Activated CD4-positive, alpha-beta T cell treated with anti-CD3 and anti-CD28 coated beads, Interleukin-2, Interleukin-4, amounts not matched to agents 100 ng/mL and 50 ng/mL, durations not matched to agents 16 hours and 8 hours (primary cell): ENCODE measurements around the gene LHX1.

Source experiments
- DNase-seq: peaks from one replicate; pipeline ENCODE4 v3.0.0-alpha.2; 2020; ENCODE audit warnings: low spot score

The LHX1 gene

DNA sequence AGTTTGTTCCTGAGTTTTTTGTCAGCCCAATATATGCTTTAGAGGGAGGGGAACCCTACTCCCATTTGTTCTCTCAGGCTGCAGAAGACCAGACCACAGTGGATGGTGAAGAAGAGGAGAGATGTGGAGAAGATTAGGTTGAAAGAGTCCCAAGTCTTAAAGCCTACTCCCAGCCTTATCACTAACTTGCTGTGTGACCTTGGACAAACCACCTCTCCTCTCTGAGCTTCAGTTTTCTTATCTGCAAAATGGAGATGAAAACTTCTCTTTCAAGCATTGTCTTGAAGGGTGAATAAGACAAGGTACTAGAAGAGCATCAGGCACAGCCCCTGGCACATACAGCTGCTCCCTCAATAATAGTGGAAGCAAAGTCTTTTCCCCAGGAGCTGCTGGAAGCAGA, 15.1 kb upstream of the LHX1 start:
- DNase-seq: no peak

DNA sequence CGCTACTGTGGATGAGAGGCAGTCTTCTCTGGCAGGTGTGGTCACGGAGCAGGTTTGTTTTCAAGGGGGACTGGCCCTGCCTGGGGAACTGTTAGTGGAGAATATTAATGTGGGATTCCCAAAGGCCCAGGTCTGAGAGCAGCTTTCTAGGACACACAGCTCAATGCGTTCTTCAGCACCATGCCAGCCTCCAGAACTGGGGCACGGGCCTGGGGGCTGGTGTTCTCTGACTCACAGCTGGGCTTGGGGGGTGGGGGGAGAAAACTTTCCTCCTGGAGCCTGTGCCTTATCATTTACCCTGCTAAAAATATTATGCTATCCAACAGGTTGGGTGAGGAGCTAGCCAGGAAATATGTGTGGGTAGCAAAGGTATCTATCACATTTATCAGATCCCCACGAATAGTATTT, 13.5 kb upstream of the LHX1 start:
- no peak for DNase-seq

DNA sequence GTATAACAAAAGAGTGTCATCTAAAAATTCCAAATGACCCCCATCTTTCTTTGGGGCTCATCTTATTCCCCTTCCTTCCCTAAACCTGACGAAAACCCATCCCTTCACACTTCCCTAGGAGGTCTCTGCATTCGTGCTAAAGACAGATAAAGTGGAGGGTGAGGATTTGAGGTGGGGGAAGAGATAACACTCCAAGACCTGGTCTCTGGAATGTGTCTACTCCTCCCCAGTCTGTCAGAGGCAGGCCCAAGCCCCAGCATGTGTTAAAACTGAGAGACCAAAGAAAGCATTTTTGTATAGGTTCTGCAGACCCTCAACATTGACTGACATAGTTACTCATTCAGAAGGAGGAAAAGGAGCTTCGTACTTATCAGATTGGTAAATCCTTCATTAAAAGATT, 11.0 kb upstream of the LHX1 start:
- no peak for DNase-seq

DNA sequence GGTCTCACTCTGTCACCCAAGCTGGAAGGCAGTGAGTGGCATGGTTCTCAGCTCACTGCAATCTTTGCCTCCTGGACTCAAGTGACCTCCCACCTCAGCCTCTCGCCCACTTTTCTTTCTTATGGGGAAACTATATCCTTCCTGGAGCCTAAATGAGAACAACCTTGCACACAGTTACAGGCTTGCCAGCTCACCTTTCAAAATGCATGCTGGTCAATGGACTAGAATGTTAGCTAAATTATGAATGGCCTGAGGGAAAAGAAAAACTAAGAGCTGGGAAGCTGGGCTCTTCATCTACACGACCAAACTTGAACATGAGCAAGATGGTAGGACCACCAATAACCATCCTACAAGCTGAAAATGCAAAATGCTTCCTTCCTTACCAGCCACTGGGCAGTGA, 10.6 kb upstream of the LHX1 start:
- DNase-seq: no peak

DNA sequence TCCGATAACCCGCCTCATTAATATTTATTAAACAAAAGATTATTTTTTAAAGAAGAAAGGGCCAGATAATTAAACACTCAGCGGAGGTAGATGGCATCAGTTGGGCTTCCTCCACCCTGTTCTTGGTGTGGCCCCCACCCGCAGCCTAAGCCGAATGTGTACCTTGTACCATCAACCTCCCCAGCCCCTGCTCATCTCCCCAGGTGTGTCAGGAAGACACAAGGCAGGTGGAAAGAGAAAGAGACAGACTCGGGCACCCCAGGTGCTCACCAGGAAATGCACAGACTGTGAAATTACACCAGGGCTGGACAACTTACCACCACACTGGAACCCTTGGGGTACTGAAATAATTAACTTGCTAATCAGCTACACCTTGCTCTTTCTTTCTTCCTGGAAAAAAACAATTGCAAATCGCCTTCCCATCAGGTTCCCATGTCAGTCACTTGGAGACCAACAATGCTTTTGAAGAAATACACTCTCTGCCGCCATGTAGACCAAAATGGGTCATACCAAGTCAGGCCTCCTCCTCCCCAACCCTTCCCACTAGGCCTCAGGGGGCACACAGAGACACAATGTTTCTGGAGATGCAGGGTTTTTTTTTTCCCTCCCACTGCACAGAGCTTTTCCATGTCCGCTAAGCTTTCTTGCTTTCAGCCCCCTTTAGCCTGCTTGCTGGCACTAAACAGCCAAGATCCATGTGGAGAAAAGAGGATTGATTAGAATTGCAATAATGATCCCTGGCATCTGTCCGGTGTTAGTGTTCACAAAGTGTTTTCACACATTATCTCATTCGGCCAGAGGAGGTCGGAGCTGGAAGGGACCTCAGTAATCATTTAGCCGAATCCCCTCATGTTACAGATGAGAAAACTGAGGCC, 8.6 kb upstream of the LHX1 start:
- no peak for DNase-seq

DNA sequence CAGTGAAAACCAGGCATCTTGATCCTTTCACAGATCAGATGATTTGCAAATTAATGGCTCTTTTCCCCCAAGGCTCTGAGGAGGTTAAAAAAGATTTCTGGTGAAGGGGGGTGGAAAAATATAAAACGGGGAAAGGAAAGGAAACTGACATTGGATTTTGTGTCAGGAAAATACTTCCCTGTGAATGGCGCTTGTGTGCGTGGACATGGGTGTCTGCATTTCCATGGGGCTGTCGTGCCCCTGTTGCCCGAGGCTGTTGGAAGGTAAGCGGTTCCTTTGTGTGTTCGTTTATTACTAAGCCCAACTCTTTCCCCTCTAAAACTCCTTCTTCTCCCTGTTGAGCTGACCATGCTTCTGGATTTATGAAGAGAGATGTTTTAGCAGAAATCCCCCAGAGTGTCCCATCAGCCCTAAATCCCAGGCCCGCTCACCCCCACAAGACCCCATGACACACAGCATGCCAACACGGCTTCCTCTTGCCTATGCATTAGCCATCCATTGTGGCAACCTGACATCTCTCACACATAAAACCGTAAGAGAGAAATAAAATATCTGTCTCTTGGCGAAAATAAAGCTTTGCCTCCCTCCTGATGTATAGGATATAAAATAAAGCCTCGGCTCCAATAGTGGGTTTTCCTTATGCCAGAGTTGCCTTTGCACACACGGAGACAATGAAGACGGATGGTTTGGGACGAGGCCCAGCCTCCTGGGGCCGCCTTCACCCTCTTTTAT, 7.3 kb upstream of the LHX1 start:
- no peak for DNase-seq

DNA sequence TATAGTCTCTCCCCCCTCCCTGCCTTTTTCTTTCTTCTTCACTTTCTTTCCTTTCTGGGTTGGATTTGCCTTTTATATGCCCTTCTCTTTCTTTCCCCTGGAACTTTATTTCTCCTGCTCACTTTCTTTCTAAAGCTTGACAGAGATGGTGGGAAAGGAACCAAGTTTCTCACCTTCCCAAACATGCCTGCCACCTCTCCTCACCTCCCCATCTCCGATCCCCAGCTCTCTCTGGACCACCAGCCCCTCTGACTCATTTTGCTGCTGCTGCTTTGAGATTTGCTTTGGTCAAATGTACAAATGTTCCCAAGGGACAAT, 6.7 kb upstream of the LHX1 start:
- DNase-seq: no peak

DNA sequence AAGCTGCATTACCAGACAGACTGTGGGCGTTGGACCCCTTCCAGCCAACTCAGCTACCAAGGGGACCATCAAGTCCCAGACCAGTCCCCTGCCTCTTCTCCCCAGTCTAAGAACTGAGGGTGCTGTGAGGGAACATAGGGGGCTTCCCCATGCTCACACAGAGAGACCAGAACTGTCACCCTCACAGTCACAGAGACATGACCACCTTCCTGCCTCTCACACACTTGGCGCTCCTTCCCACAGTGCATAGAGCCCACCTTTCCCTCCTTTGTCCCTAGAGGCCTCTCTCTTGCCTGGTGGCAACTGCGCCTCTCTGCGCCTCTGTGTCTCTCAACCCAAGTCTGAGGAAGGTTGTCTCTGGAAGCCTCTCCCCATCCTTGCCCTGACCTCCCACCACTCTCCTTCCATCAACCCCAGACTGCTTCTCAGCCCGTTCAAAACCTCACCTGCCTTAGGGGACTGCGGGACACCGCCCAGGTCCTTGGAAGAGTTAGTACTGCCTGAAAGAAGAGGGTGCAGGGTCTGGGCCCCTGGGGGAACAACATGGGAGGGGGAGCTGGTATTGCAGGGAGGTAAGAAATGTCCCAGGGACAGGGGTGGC, 6.1 kb upstream of the LHX1 start:
- DNase-seq: no peak

DNA sequence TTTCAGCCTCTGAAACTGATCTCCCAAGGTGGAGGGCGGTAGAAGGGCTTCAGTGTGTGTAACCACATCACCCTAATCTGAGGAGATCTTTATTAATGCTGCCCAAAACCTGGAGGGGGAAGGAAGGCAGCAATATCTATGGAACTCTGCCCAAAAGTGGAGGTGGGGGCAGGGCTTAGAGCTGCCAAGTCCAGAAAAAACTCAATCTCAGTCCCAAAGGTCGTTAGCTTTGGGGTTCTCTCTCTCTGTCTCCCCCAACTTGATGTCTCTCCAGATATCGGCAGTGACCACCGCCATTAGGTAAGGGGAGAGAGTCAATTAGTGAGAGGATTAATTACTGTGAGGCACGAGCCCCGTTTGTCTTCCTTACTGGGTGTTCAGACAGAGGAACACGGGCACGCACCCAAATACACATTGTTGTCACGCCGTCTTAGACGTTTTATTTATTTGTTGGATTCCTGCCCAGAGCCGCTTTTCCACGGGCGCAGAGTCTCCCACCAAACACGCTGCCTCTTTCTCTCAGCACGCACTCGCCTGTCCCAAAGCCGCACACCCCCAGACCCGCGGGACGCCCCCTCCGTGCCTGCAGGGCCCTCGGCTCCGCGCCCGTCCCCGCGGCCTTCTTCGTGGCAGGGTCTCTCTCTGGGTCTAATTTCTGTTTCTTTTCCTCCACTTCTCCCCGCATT, 5.4 kb upstream of the LHX1 start:
- no peak for DNase-seq

DNA sequence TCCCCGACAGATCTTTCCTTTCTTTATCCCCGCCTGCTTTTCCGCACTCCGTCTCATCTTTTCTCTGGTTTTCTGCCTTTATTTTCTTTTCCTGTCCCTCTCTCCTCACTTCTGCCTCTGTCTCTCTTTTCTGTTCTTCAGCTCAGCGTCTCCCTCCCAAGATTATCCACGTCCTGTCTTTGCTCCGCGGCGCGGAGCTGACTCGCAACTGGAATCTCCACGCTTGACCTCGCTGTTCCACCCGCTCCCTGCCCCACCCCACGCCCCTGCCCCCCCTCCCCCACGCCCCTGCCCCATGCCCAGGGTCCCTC, 4.9 kb upstream of the LHX1 start:
- DNase-seq: no peak

DNA sequence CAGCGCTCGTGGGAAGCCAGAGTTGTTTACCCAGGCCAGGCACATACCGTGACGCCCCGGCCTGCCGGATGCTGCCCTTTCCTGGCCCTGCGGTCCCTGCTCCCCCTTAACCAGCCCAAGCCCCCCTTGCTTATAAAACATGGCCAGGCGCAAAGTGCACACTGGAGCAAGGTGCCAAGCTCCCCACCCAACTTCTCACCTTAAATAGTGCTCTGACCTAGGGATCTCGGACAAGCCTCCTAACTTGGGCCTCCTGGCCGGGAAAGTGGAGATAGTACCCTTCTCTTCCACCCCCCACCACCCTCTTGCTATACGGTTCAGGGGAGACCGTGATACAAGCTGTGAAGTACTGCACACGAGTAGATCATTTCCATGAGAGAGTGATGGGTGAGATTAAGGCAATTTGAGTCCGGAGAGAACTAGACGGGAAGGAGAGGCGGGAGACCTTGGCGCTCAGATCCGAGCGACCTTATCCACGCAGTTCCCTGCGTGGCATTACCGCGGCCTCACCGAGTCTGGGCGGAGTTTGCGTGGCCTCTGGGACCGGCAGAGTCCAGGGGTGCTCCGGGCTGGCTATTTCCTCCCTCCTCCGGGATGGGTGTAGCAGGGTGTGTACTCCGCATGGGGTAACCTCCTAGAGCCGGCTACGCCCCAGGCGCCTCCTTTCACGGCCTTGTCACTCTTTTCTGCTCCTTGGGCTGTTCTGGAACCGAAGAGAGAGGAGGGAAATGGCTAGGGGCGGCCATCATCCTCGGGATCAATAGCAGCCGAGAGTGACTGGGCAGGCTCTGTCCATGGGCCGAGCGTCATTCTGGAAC, 4.4 kb upstream of the LHX1 start:
- DNase-seq: no peak

DNA sequence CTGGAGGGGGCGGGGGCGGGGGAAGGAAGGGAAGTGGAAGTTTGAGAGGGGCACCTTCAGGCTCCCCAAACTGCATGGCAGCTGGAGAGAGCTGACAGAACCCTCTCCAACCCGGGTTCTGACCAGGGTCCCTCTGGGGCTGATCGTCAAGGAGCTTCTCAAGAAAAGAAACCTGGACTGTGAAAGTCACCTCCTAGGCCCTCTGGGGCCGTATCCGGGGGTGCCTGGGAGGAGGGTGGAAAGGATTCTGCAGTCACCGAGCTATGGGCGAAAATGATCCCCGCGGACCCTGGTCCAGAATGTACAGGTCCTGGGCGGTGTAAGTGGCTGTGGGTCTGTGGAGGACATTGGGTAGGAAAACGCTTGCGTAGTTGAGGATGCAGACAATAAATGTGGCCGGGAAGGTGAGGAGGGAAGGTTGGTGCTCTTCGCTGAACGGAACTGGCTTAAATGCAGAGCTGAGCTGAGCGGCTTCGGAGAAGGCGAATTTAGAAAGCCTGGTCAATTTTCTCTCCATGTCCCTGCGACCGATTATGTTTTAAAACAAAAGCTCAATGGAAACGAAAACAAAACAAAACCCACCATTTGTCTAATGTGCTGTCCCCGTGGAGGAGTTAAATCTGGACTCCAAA, 3.6 kb upstream of the LHX1 start:
- DNase-seq: no peak

DNA sequence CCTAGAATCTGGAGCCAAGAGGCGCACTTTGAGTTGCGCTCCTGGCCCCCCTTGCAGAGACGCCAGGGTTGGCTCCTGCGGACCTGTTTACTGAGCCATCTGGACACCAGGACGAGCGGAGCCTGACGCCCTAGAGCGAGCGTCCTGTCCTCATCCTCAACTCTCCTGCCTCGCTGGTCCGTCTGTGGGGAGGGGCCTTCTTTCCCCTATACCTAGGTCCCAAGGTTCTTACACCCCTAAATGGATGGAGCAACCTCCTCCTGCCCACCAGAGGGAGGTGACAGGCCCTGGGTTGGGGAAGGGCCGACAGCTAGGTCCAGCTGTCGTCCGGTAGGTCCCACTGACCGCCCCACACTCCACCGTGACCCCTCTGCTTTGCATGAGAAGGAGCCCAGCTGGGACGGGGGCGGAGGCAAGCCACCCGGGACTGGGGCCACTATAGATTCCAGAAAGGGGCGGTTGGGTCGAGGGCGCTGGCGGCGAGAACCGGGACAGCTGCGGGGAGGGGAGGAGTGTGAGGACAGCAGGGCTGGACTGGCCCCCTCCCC, 3.1 kb upstream of the LHX1 start:
- no peak for DNase-seq

DNA sequence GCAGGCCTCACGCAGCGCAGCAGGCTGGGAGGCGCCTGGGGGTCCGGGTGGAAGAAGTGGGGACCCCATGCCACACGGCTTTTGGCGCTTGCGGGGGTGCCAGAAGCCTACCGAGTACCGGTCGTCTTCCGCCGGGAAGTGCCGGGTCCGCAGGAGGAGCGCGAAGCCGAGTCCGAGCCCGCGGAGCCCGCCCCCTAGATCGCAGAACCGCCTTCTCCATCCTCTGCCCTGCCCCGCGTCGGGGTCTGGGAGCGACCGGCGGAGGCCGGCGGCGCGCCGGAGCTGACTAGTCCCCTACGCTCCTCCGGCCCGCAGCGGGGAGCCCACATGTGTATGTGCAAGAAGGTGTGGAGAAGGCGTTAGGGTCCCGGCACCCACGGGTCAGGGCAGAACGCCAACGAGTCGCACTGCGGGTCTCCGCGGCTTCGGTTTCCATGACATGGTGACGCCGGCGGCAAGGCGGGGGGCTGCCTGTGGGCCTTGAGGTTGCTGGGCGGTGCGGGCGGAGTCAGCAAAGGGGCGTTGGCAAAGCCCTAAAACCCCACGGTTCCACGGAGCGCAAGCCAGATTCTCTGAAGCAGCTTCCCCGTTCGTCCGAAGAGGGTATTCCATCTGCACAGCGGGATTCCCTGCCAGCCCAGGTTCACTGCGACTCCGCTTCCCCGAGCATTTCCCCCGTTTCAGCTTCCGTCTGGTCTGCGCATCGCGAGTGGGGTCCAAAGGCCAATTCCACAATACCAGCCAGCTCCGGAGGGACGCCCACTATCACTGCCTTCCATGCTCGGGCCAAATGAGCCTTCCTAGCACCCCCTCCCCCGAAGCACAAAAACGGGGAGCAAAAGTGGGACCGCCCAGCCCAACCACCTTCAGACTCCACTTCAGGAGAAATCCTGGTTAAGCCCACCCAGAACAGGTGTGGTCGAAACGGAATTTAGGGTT, 2.3 kb upstream of the LHX1 start:
- DNase-seq: no peak

DNA sequence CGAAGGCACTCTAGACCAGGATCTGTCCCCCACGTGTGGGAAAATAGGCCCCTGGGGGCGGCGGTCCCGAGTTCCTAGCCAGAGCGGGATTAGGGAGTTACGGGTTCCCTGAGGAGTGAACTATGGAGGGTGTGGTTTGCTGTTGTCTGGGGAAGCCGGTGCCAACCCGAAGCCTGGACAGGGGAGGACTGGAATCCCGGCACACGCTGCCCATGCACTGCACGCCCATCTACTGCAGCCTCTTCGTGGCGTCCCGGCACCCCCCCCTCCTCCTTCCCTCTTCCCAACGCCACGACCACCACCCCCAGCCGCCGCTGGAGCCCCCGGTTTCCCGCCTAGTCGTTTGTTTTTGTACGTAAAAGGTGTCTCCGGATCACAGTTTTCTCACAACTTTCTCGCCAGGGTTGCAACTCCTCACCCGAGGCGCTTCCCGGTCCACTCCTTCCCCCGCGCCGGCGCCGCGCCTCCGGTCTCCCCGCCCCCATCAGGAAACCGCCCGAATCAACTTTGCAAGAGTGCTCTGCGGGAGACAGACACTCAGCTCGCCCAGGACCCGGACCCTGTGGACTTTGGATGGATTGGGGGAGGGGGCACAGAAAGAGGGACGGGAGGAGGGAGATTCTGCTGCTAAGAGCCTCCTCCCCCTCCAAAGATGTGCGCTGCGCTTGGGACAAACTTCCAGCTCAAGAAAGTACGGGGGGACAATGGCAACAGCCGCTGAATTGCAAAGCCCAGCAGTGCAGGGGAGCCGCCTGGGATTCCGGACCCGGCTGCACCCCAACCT, 1.4 kb upstream of the LHX1 start:
- no peak for DNase-seq

DNA sequence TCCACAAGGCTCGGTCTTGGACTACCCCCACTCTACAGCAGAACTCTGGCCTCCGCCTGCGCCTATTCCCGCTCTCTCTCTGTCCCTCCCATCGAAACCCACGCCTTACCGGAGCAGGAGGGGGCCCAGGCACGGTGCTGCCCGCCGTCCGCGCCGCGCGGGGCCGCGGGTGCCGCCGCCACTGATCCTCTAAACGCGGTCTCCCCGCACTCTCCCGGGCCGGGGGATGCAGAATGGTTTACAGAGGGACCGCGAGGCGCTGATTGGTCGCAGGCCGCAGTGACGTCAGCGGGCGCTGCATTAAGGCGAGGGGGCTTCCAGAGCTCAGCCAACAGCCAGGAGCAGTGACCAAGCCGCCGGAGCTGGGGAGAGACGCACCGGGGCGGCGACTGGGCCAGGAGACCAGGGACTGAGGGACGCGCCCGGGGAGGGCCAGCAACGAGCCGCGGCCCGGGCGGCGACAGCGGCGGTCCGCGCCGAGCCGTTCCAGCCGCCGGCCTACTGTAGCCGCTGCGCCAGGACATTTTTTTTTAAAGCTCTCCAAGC, 747 bp upstream of the LHX1 start:
- DNase-seq: no peak

DNA sequence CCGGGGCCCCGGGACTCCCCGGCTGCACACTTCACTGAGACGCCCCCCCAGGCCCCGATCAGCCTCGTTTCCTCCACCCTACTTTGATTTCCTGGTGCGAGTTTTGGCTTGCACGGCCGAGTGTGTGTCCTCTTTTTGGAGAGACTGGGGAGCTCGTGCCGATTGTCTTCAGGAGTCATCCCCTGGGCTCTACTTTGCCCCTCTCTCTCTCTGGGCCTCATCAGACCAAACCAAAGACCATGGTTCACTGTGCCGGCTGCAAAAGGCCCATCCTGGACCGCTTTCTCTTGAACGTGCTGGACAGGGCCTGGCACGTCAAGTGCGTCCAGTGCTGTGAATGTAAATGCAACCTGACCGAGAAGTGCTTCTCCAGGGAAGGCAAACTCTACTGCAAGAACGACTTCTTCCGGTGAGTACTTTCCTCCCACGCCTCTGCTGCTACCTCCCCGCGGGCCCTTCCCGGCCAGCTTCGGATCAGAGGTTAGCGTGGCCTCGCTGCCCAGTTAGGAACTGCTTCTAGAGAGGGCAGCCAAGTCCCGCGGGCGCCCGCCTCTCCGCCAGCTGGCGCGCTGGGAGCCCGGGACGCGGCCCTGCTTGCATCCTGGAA, 787 bp downstream of the LHX1 start:
- DNase-seq: no peak

DNA sequence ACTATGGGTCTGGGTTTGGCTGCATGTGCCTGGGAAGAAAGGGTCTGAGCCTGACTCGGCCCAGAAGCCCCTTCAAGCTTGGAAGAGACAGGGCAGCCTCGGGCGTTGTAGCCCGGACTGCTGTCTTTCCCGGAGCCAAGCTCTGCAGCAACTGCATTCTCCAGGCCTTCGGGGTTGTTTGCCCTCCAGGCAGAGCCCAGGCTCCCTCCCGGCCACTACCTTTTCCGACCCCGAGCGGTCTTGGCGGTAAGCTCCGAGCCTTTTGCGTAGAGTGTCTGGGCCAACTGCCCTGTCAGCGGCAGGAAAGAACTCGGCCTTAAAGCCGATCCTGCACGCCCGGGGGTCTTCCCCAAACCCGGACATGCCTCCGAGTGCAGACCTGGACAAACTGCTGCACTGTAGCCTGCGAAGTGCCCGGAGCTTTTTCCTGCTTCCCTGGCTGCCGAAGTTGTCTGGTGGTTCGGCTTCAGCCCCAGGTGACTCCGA, 1.3 kb downstream of the LHX1 start:
- no peak for DNase-seq
